Hematopoietic multipotent progenitor cell treated with erythropoietin and hydrocortisone succinate and interleukin-3 and kit ligand, for 15 days (in vitro differentiated cells): ENCODE measurements around the gene SPRED2.

ENCODE experiments used
- DNase-seq: peaks from one replicate; pipeline ENCODE4 v3.0.0-alpha.2; 2015; ENCODE audit warnings: low spot score

SPRED2 gene

DNA sequence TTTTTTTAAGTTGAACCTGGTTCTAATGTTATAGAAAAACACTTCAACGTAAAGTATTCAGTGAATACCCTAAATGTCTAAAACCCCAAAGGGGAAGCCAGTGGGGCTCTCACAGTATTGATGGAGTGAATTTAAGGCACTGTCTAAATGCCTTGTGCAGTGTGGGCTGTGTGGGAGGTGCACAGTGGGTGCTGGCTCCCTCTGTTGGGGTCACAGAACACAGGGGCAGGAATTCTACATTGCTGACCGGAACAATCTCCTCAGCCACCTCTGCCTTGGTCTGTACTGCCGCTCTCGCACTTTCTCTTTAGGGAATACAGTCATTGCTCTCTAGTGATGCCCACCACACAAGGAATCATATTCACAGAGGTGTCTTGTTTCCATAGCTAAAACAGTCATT lies 45.4 kb downstream of the SPRED2 start:
- no peak for DNase-seq

DNA sequence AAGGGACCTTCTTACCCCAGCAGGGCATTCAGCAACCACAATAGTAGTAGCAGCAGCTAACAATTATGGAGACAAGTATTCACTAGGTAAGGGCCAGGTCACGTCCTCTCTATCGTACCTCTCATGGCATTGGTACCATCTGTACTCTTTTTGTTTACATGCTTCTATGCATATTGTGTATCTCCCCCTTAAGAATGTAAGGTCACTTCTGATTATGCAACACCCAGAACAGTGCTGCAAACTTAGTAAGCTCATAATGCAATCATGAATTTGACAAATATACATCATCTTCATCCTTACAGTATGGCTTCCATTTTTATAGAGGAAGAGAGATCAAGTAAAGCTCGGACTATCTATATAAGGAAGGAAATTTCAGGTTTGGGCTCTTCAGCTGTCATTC lies 46.1 kb downstream of the SPRED2 start:
- DNase-seq = no peak

DNA sequence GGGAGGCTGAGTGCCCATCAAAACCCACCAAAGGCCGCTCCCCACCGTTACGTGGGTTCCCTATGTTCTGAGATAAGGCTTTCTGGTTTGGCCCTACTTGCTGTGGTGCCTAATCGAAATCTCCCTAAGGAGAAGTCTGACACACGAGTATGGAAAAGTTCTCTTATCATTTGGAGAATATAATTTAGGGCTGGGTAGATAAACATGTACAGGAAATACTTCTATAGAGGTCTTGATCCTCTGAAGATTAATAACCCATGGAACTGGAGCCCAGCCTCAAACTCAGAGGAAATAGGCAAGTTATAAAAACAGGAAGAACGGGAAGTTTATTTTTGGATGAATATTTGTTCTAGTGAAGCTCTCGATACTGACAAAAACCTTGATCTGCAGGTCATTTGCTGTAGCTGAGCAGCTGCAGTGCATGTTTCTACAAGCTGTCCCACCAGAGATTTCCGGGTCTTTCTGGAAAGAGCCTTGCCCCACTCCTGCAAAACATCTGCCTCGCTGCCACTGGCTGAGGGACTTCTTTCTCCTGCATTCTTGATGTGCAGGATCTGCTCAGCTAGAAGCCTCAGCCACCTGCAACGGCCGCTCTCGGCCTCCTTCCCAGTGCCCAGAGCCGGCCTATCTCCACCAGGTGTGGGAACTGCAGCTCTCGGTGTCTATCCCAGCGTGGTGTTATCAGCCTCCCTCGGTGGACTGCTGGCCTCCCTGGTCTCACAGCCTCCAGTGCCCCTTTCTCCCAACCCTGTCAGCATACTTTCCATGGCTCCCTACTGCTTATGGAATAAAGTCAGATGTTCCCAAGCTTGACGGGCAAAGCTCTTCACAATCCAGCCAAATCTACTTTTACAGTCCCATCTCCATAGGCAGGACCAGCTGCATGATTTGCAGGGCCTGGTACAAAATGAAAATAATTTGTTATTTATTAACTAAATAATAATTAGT lies 48.6 kb downstream of the SPRED2 start:
- DNase-seq = peak; percentile 18

DNA sequence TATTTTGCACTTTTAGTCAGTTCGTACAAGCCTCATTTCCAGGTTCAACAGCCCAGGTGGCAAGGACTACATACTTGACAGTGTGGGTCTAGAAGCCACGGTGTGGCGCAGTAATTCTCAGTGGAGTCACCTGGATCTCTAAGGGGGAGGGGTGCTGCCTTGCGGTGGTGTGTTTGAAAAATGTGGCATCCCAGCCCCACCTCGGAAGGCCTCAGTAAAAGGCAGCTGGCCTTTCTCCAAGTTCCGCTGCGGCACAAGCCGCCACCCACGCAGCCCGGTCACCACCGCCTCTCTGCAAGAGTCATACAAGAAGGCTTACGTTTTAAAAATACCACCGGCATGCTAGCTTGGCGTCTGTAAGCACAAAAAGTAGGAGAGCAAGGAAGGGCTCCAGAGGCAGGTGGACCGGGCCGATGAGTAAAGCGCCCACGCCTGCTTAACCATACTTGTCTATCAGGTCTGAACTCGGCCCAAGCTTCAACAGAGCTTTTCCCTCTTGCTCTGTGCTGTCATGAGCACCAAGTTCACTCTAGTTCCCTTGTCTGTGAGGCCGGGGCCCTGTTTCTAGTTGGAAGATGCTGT lies 49.5 kb downstream of the SPRED2 start:
- peak; percentile 85 for DNase-seq

DNA sequence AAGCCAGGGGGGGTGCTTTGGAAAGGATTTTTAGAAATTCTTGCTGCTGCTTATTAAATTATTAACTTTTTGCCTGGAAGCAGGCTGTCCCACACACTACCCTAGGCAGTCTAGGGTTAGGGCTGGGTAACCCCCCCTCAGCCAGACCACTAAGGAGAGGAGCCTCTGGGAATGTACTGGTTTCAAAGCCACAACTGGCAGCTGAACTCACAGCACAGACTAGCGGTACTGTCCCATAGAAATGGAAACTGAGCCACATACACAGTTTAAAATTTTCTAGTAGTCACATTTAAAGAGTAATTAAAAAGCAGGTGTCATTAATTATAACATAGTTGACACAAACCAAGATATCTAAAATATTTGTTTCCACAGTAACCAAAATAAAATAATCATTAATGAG lies 50.1 kb downstream of the SPRED2 start:
- no peak for DNase-seq

DNA sequence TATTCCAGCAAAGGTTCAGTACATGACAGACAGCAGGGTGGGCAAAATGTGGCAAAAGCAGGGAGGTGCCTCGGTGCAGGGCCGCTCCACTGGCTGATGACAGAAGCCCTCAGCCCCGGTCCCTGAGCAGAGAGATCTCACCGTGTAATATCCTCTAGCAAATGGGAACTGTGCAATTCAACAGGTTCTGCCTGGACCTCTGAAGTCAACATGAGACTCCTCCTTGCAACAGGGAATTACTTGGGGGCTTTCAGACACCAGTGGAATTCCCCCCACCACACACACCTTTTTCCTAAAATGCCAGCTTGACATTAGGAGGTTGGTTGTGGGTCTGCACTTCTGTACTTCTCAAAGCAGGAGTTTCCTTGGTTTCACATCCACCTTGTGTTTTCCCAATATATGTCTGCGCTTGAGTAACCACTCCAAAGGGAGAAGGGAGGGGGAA lies 50.8 kb downstream of the SPRED2 start:
- DNase-seq = no peak

DNA sequence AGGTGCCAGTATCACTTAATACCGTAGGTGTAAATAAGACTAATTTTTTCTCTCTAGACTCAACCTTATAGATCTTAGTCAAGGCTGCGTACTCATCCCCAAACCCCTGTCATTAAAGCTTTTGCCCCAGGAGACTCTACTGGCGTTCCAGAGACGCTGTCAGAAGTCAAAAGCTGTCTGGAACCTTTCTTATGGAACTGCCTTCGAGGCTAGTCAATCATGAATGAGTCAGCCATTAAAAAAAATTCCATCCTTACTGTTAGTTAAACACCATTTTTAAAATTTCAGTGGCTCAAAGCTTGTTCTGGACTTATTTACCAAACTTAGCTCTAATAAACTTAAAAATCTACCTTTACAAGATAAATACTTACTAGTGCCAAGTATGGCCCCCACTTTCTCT lies 52.1 kb downstream of the SPRED2 start:
- no peak for DNase-seq

DNA sequence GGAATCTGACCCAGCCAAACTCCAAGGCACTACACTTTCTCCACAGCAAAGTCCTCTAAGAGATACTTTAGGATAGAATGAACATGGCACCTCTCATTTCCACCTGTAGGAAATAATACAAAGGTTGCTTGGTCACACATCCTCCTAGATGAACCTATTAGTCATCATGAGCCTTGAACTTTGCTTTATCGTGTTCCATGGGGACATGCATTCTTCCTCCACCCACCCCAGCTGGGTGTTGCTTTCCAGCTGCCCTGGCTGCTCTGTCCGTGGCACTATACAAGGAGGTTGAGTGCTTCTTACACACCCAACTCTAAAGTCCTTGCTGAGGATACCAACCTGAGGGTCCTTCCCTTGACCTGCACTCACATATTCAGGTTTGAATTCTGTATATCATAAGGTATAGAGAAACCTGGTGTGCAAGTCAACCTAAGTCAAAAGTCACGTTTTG lies 52.7 kb downstream of the SPRED2 start:
- no peak for DNase-seq

DNA sequence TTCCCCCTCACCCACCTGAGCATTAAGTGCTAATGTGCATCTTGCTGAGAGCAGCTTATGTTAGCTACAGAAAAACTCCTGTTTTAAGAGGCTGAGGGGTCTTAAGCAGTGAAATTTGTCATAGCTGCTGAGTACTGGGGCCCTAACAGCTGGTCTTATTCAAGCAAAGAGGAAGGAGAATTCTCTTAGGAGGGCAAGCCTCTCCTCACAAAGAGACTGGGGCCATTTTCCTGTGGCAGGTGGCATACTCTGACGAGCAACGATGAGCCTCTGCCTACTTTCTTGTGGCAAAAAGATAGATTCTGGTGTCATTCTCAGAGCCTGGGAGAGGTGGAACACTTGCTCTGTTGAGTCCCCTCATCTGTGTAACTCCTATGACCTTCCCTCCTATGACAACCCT lies 53.2 kb downstream of the SPRED2 start:
- DNase-seq = no peak

DNA sequence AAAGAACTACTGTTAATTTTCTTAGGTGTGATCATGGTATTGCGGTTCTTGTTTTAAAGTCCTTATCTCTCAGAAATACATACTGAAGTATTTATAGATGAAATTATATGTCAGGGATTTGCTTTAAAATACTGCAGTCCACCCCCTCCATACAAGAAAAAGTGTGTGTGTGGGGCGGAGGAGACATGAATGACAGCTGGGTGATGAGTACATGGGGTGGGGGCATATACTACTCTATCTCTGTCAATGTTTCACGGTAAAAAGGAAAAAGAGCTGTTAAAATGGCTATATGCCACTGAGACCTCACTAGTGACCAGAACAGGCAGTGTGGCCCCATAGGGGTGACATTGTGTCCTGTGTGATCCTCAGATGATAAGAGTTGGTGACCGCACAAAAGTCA lies 54.1 kb downstream of the SPRED2 start:
- no peak for DNase-seq

DNA sequence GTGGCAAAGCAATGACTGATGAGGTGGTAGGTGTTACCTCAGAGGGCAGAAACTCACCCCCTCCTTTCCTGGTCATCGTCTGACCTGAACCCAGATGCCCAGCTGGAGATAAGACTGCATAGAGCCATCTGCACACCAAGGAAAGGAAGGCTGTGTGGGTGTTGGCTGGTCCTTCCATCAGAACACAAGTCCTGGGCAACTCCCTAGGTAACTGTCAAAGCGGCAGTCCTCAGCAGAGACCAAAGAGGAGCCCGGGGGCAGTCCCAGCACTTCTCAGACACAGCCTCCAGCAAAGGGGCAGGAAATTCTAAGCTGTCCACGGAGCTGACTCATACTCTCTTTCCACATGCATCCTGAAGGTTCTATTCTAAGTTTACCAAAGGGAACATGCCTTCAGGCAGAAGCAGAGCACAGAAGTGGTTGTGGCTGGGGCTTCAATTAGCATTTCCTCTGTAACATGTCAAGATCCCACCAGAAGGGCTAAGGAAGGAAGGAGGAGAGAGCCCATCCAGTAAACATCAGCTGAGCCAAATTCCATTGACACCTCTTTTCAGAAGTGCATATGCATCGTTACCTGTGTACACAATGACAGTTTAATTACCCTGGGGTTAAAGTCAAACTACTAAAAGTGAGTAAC lies 54.7 kb downstream of the SPRED2 start:
- DNase-seq = no peak

DNA sequence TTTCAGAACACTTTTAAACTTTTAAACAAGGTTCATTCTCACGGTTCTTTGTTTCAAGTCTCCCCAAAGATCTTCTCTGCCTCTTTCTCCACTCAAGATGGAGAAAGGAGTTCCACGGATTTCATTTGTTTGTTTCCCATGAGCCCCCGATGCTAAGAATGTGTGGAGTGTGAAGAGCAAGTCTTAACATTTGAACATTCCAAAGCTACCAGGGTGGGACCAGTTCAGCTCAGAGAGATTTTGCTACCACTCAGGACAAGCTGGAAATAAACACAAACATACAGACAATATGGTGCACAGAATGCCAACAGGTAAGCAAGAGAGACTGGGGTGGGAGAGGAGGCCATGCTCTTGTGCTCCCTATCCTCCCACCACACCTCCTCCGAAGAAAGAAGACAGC lies 56.7 kb downstream of the SPRED2 start:
- DNase-seq = no peak

DNA sequence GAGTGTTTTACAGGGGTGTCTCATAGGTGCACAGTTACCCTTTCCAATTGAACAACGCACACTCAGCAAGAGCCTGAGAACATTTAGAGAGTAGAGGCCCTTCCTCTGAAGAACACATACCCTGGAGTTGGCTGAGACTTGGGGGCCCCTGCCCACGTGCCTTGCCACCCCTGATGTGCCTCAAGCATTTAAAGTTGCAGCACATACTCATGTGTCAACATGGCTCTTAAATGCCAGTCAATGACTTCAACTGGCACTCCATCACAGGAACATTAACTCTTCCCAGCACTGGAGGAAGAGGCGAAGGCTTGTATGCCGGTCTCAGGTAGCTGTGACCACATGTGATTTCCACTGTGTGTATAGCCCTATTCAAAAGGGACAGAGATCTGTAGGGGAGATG lies 57.4 kb downstream of the SPRED2 start:
- no peak for DNase-seq

DNA sequence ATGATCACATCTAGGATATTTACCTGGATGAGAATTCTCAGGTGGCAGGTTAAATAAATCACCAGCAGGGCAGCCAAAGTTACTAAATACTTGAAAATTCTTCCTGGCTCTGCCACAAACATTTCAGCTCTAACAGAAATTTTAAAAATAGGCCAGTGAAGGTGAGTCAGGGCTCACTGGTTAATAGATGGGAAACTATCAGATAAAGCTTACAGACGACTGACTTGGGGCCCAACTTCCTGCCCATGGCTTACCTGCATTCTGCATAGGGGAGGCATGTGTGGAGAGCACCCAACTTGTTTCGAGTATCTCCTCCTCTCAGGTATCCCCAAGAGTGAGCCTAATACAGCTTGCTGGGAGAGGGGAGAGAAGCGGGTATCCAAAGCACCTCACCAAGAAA lies 57.8 kb downstream of the SPRED2 start:
- DNase-seq = no peak

DNA sequence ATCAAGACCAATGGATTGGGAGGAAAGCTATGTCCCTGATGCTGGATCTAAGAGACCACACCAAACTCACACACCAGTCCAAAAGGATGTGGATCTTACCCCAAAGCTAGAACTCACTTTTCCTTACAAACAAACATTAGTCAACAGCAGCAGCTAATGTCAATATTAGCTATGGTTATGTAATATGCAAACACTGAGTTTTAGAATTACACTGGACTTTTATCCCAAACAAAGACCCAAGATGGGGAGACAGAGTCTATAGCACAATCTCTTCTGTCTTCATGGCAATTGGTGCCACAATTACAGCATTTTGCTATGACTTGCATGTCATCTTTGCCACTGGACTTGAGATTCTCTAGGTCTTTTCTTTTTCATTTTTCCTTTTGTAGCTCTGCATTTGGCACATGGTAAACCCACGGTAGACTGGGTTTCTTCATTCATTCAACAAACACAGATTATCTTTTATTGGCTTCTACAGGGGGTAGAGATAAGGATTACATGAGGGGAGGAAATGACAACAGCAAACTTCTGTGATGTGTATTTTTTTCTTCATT lies 59.0 kb downstream of the SPRED2 start:
- DNase-seq = no peak

DNA sequence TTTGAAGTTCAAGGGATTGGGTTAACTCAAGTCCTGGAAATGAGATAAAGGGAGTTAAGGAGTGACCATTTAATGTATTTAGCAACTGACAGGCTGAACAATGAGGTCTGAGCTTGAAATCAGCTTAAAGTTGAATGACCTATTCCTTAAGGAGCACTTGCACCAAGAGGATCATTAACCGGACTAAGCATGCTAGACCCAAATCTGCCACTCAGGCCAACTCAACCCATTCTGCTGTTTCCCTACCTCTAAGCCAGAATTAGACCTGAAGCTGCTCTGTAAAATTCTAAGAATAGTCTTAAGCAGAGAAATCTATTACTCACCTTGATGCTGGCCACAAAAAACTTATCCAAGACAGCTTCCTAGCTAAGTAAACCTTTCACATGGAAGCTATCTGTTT lies 59.8 kb downstream of the SPRED2 start:
- DNase-seq = no peak

DNA sequence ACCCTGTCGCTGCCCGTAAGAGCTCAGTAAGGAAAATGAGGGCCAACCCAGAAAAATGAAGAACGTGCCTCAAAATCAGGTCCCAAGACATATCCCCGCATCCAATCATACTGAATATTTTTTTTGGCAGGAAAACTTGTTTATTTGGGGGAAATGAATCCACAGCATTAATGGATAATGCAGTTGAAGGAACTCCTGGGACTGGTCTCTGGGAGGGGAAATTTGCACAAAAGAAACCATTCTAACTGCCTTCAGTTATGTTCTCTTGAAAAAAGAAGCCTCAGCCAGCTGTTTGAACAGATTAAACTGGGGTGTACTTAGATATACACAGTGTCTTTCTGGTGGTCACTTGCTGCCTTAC lies 61.3 kb downstream of the SPRED2 start:
- no peak for DNase-seq

DNA sequence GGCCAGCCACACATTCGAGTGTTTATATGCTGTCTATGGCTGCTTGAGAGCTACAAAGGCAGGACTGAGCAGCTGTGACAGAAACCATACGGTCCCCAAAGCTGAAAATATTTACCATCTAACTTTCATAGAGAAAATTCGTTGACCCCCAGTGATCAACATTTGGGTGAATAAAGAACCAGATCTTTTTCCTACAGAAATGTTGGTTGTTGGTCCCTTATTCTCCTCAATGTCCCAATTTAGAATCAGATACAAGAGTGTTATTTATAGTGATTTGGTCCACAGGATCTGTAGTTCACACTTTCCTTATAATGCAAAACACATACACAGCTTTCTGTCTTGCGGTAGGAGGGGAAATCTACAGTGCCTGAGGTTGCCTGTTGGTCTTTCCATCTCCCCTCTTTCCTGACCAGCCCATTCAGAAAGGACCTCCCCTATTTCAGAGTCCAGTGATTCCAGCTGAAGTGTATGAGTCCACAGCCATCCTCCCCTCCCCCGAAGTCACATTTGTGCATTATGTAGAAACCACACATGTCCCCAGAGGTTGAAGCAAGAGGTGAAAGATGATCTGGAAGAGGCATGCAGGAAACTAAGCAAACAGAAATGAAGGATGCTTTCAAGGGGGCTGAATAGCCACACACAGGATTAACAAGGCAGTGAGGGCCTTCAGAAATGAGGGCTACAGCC lies 61.9 kb downstream of the SPRED2 start:
- no peak for DNase-seq

DNA sequence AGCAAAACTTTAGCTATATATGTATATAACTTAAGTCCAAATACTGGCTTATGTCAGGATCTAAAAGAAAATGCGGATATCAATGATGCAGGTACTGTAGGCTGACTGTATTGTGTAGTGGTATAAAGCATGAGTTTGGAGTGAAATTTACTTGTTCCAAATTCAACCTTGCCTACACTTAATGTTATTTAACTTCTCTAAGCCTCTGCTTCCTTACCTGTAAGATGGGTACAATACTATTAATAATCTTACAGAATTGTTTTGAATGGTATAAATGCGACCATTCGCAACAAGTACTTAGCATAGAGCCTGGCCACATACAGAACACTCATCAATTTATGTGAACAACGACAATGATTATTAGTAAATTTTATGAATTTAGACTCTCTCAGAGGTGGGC lies 62.4 kb downstream of the SPRED2 start:
- DNase-seq = no peak

DNA sequence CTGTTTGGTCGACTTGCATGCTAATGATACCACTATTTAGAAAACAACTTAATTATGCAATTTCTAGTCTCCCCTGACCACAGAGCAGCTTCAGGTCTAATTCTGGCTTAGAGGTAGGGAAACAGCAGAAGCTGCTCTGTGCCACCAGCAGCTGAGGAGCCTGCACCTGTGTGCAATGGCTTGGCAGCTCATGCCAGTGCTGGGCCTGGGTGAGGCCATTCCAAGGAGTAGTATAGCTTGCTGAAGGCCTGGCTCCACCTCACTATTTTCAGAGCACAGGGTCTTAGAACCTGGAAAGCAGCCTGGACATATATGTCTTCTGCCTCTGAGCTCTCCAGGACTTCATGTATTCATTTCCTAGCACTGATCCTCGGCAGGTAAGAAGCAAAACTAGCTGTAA lies 62.8 kb downstream of the SPRED2 start:
- no peak for DNase-seq

DNA sequence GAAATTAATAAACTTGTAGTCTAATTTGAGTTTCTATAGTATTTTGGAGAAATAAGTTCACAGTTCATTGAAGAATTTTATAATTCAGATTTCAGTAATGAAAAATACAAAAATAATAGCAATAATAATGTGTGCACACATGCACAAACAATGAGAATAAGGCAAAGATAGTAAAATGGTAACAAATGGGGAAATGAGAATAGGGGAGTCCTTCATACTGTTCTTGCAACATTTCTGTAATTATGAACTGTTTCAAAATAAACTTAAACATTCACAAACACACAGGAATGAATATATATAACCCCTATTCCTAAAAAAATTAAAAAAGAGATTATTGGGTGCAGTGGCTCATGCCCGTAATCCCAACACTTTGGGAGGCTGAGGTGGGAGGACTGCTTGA lies 63.9 kb downstream of the SPRED2 start:
- DNase-seq = no peak

DNA sequence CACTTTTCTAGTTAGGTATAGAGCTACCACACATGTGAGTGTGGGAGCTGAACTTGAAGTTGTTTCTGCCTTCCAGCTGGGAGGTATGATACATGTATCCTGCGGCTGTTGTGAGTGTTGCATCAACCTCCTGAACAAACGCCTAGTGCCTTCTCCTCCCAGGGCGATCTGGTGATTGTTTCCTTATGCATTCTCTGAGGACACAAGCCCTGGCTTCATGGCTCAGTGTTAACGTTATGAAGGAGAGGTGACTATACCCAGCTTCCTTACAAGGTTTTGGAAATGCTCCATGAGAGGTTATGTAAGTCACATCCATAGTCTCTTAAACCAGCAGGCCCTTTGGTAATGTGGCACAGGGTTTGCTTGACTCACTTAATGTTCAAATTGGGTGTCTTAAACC lies 64.9 kb downstream of the SPRED2 start:
- DNase-seq = no peak
